SJSA1 (cell line): ENCODE data around the gene HSPBP1. TPM values are rescaled to one million over a fixed set of nuclear protein-coding genes. Genes with fewer than 3 reads are reported as not detected.
A peak's percentile ranks its signal among the peaks of the same experiment; 100 is the strongest.

ENCODE experiments used
- DNase-seq, 2 experiments: peaks; one replicate each; pipeline ENCODE4 v3.0.0-alpha.2; 2015 to 2020; ENCODE audit warnings: low spot score in 2 of 2, low read depth in 1 of 2
- H3K27ac ChIP-seq: fragments of 250-450 bp; sonication (Bioruptor Pico); 2 replicates; pipeline ENCODE4 v1.5.1; 2020; ENCODE audit warnings: mild to moderate bottlenecking, moderate library complexity
- H3K27me3 ChIP-seq: fragments of 250-450 bp; sonication (Bioruptor Pico); replicated peaks from 2 replicates; pipeline ENCODE4 v1.5.1; 2020; ENCODE audit warnings: mild to moderate bottlenecking, moderate library complexity
- H3K36me3 ChIP-seq: fragments of 250-450 bp; sonication (Bioruptor Pico); 2 replicates; pipeline ENCODE4 v1.5.1; 2020; ENCODE audit warnings: mild to moderate bottlenecking
- H3K4me1 ChIP-seq: fragments of 250-450 bp; sonication (Bioruptor Pico); replicated peaks from 2 replicates; pipeline ENCODE4 v1.6.1; 2021; ENCODE audit warnings: mild to moderate bottlenecking
- H3K4me3 ChIP-seq: fragments of 250-450 bp; sonication (Bioruptor Pico); 2 replicates; pipeline ENCODE4 v1.5.1; 2020; ENCODE audit warnings: mild to moderate bottlenecking
- H3K9me3 ChIP-seq: fragments of 250-450 bp; sonication (Bioruptor Pico); replicated peaks from 2 replicates; pipeline ENCODE4 v1.5.1; 2020; ENCODE audit warnings: mild to moderate bottlenecking
- total RNA-seq: library from RNA; depleted of rRNA; stranded (reverse); fragments of >200 nt; shearing (Covaris generic); gene quantifications from 2 replicates; pipeline ENCODE4 v1.2.3, GENCODE V29; 2014

The HSPBP1 gene
- total RNA-seq, 1 experiment from 2014 or later = 51.4 TPM

- Histone ChIP-seq H3K9me3 (no peaks in the 10 kb centered on the region), H3K36me3 (peaks cover 32% of the 10 kb centered on the region), H3K4me1 (no peaks in the 10 kb centered on the region), H3K4me3 (no peak overlapping the region), H3K27me3 (no peaks in the 10 kb centered on the region), H3K27ac (no peak overlapping the region)
- DNase-seq = no peak
These were observed 29.5 kb downstream of the HSPBP1 start for GRCh38 chr19:55250262-55251036.

GRCh38 chr19:55249841-55250240 lies 30.1 kb downstream of the HSPBP1 start:
- Histone ChIP-seq H3K4me1 (no peaks in the 10 kb centered on the region), H3K9me3 (no peaks in the 10 kb centered on the region), H3K27ac (no peak overlapping the region), H3K27me3 (no peaks in the 10 kb centered on the region), H3K4me3 (no peak overlapping the region), H3K36me3 (peaks cover 31% of the 10 kb centered on the region)
- DNase-seq = no peak

GRCh38 chr19:55248704-55249103 lies 31.2 kb downstream of the HSPBP1 start:
- H3K4me1 ChIP-seq = no peaks in the 10 kb centered on the region
- no peaks in the 10 kb centered on the region for H3K27me3 ChIP-seq
- DNase-seq = no peak
- H3K4me3 ChIP-seq = no peak overlapping the region
- H3K9me3 ChIP-seq = no peaks in the 10 kb centered on the region
- H3K36me3 ChIP-seq = peaks cover 36% of the 10 kb centered on the region
- H3K27ac ChIP-seq = no peak overlapping the region

- no peaks in the 10 kb centered on the region for H3K9me3 ChIP-seq
- no peak overlapping the region for H3K4me3 ChIP-seq
- H3K27me3 ChIP-seq = no peaks in the 10 kb centered on the region
- H3K27ac ChIP-seq = no peak overlapping the region
- DNase-seq = no peak
- H3K36me3 ChIP-seq = peaks cover 39% of the 10 kb centered on the region
- no peaks in the 10 kb centered on the region for H3K4me1 ChIP-seq
These were observed 31.7 kb downstream of the HSPBP1 start for GRCh38 chr19:55248166-55248675.

- H3K27me3 ChIP-seq = no peaks in the 10 kb centered on the region
- H3K36me3 ChIP-seq = peaks cover 42% of the 10 kb centered on the region
- DNase-seq = no peak
- H3K27ac ChIP-seq = no peak overlapping the region
- no peak overlapping the region for H3K4me3 ChIP-seq
- no peaks in the 10 kb centered on the region for H3K4me1 ChIP-seq
- no peaks in the 10 kb centered on the region for H3K9me3 ChIP-seq
These were observed 32.2 kb downstream of the HSPBP1 start for GRCh38 chr19:55247621-55248099.

GRCh38 chr19:55246462-55247451 lies 33.2 kb downstream of the HSPBP1 start:
- no peaks in the 10 kb centered on the region for H3K27me3 ChIP-seq
- no peaks in the 10 kb centered on the region for H3K4me1 ChIP-seq
- no peak overlapping the region for H3K4me3 ChIP-seq
- no peak for DNase-seq
- H3K27ac ChIP-seq = no peak overlapping the region
- H3K9me3 ChIP-seq = no peaks in the 10 kb centered on the region
- H3K36me3 ChIP-seq = peaks cover 49% of the 10 kb centered on the region

GRCh38 chr19:55245236-55245904 lies 34.5 kb downstream of the HSPBP1 start:
- H3K27ac ChIP-seq = no peak overlapping the region
- H3K4me3 ChIP-seq = no peak overlapping the region
- H3K36me3 ChIP-seq = peaks cover 59% of the 10 kb centered on the region
- DNase-seq = peak in 1 of 2 experiments; percentile 39
- no peaks in the 10 kb centered on the region for H3K9me3 ChIP-seq
- H3K27me3 ChIP-seq = no peaks in the 10 kb centered on the region
- no peaks in the 10 kb centered on the region for H3K4me1 ChIP-seq

GRCh38 chr19:55244004-55244680 lies 35.8 kb downstream of the HSPBP1 start:
- no peaks in the 10 kb centered on the region for H3K27me3 ChIP-seq
- no peak overlapping the region for H3K4me3 ChIP-seq
- peaks cover 69% of the 10 kb centered on the region for H3K36me3 ChIP-seq

GRCh38 chr19:55242517-55242916 lies 37.4 kb downstream of the HSPBP1 start:
- Histone ChIP-seq H3K4me1 (no peaks in the 10 kb centered on the region), H3K27ac (no peak overlapping the region), H3K27me3 (no peaks in the 10 kb centered on the region), H3K36me3 (peaks cover 85% of the 10 kb centered on the region), H3K9me3 (no peaks in the 10 kb centered on the region), H3K4me3 (no peak overlapping the region)
- no peak for DNase-seq

More at GRCh38 chr19:55244004-55244680, 35.8 kb downstream of the HSPBP1 start:
- no peak for DNase-seq
- Histone ChIP-seq H3K4me1 (no peaks in the 10 kb centered on the region), H3K27ac (no peak overlapping the region), H3K9me3 (no peaks in the 10 kb centered on the region)

- no peaks in the 10 kb centered on the region for H3K9me3 ChIP-seq
- H3K4me3 ChIP-seq = no peak overlapping the region
- DNase-seq = no peak
- H3K4me1 ChIP-seq = no peaks in the 10 kb centered on the region
- no peak overlapping the region for H3K27ac ChIP-seq
- H3K36me3 ChIP-seq = peaks cover 86% of the 10 kb centered on the region
- H3K27me3 ChIP-seq = no peaks in the 10 kb centered on the region
These were observed 37.9 kb downstream of the HSPBP1 start for GRCh38 chr19:55241935-55242464.

GRCh38 chr19:55241143-55241934 lies 38.6 kb downstream of the HSPBP1 start:
- Histone ChIP-seq H3K27me3 (no peaks in the 10 kb centered on the region), H3K4me3 (no peak overlapping the region), H3K36me3 (peaks cover 87% of the 10 kb centered on the region), H3K27ac (no peak overlapping the region), H3K9me3 (no peaks in the 10 kb centered on the region), H3K4me1 (no peaks in the 10 kb centered on the region)
- no peak for DNase-seq

- no peaks in the 10 kb centered on the region for H3K4me1 ChIP-seq
- H3K36me3 ChIP-seq = peaks cover 89% of the 10 kb centered on the region
- no peak overlapping the region for H3K27ac ChIP-seq
- no peaks in the 10 kb centered on the region for H3K27me3 ChIP-seq
- DNase-seq = no peak
- H3K9me3 ChIP-seq = no peaks in the 10 kb centered on the region
- H3K4me3 ChIP-seq = no peak overlapping the region
These were observed 39.2 kb downstream of the HSPBP1 start for GRCh38 chr19:55240713-55241020.
